Measurements from ENCODE around the gene C1orf146.

C1orf146 gene

DNA sequence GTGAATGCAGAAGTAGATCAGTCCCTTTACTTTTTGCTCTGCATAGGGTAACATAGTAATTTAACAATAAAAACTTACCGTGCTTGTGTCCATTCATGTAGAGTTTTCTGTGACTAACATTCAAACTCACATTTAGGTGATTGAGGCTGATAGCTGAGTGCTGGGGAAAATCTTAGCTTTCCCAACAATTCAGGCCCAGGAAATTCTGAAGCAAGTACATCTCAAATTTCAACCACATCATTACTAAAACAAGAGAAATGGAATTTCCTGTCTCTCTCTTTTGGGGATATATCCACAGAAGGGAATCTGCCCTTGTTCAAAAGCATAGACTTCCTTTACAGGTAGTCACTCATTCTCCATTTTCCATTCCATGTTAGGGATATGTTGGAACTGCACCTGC, 33.1 kb upstream of the C1orf146 start:
- Histone ChIP-seq H4K20me1 (ENCODE audit: insufficient read depth, low read length, poor library complexity, severe bottlenecking) (no peaks in the 10 kb centered on the region), H3K4me1 (ENCODE audit: insufficient read depth, low read length, poor library complexity, severe bottlenecking) (peaks cover 5% of the 10 kb centered on the region), H3K9me3 (ENCODE audit: insufficient read depth, low read depth, low read length) (no peaks in the 10 kb centered on the region), H3K4me2 (ENCODE audit: low read depth, low read length, poor library complexity, severe bottlenecking) (no peak overlapping the region), H3K27me3 (ENCODE audit: insufficient read depth, low read length, poor library complexity, severe bottlenecking) (no peaks in the 10 kb centered on the region), H3K36me3 (ENCODE audit: insufficient read depth, low read length) (no peaks in the 10 kb centered on the region), H2AFZ (ENCODE audit: low read length) (no peak overlapping the region), H3K9ac (ENCODE audit: low read depth, low read length, poor library complexity, severe bottlenecking) (no peak overlapping the region), H3K79me2 (ENCODE audit: insufficient read depth, low read length) (no peaks in the 10 kb centered on the region), H3F3A (ENCODE audit: low read depth) (no peaks in the 10 kb centered on the region), H3K9me2 (replicated peaks; ENCODE audit: low read depth, low read length) (no peaks in the 10 kb centered on the region), H3K4me3 (ENCODE audit: low read length, poor library complexity, severe bottlenecking) (no peak overlapping the region)
- no peak for TF ChIP-seq EZH2phosphoT487 (IDR thresholded peaks at IDR 0.05; ENCODE audit: borderline replicate concordance)
- TF ChIP-seq, protein P1, sequence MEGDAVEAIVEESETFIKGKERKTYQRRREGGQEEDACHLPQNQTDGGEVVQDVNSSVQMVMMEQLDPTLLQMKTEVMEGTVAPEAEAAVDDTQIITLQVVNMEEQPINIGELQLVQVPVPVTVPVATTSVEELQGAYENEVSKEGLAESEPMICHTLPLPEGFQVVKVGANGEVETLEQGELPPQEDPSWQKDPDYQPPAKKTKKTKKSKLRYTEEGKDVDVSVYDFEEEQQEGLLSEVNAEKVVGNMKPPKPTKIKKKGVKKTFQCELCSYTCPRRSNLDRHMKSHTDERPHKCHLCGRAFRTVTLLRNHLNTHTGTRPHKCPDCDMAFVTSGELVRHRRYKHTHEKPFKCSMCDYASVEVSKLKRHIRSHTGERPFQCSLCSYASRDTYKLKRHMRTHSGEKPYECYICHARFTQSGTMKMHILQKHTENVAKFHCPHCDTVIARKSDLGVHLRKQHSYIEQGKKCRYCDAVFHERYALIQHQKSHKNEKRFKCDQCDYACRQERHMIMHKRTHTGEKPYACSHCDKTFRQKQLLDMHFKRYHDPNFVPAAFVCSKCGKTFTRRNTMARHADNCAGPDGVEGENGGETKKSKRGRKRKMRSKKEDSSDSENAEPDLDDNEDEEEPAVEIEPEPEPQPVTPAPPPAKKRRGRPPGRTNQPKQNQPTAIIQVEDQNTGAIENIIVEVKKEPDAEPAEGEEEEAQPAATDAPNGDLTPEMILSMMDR (conservative IDR thresholded peaks at IDR 0.05; ENCODE audit: low read length): no peak

GRCh38 chr1:92186081-92186480, 31.6 kb upstream of the C1orf146 start:
- no peaks in the 10 kb centered on the region for H3K27me3 ChIP-seq (ENCODE audit: insufficient read depth, low read length, poor library complexity, severe bottlenecking)
- peaks cover 5% of the 10 kb centered on the region for H3K4me1 ChIP-seq (ENCODE audit: insufficient read depth, low read length, poor library complexity, severe bottlenecking)
- H3K9ac ChIP-seq (ENCODE audit: low read depth, low read length, poor library complexity, severe bottlenecking): no peak overlapping the region
- H3K4me3 ChIP-seq (ENCODE audit: low read length, poor library complexity, severe bottlenecking): no peak overlapping the region
- H3F3A ChIP-seq (ENCODE audit: low read depth): no peaks in the 10 kb centered on the region
- no peak overlapping the region for H3K4me2 ChIP-seq (ENCODE audit: low read depth, low read length, poor library complexity, severe bottlenecking)
- no peaks in the 10 kb centered on the region for H4K20me1 ChIP-seq (ENCODE audit: insufficient read depth, low read length, poor library complexity, severe bottlenecking)
- TF ChIP-seq EZH2phosphoT487 (IDR thresholded peaks at IDR 0.05; ENCODE audit: borderline replicate concordance): no peak
- TF ChIP-seq, protein P1 (conservative IDR thresholded peaks at IDR 0.05; ENCODE audit: low read length): no peak
- H3K36me3 ChIP-seq (ENCODE audit: insufficient read depth, low read length): no peaks in the 10 kb centered on the region
- H3K9me2 ChIP-seq (replicated peaks; ENCODE audit: low read depth, low read length): no peaks in the 10 kb centered on the region
- no peak overlapping the region for H2AFZ ChIP-seq (ENCODE audit: low read length)
- no peaks in the 10 kb centered on the region for H3K9me3 ChIP-seq (ENCODE audit: insufficient read depth, low read depth, low read length)
- H3K79me2 ChIP-seq (ENCODE audit: insufficient read depth, low read length): no peaks in the 10 kb centered on the region

DNA sequence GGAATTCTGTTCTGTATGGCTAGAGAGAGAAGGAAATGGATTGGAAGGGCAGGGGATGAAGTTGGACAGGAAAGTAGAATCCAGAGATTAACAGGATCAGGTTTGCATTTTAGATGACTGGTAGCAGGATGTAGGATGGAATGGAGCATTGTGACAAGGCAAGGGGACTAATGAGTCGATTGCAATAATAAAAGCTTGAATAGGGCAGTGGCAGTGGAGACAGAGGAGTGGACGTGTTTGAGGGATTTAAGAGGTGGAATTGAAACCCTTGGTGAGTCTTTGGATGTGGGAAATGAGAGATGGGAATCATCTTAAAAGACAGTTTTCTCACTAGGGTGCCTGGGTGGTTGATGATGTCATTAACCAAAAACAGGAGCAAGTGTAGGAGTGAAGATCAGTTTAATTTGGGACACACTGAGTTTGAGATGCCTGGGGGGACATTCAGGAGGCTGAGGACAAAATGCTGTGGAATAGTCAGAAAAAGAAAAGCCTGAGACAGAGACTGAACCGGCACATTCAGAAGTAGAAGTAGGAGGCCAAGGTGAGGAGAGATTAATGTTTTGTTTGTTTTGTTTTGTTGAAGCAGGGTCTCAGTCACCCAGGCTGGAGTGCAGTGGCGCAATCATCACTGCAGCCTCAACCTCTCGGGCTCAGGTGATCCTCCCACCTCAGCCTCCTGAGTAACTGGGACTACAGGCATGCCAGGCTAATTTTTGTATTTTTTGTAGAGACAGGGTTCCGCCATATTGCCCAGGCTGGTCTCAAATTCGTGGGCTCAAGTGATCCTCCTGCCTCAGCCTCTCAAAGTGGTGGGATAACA, 29.1 kb upstream of the C1orf146 start:
- TF ChIP-seq, protein P1 (conservative IDR thresholded peaks at IDR 0.05; ENCODE audit: low read length): no peak
- no peak for TF ChIP-seq EZH2phosphoT487 (IDR thresholded peaks at IDR 0.05; ENCODE audit: borderline replicate concordance)
- Histone ChIP-seq H3K36me3 (ENCODE audit: insufficient read depth, low read length) (no peaks in the 10 kb centered on the region), H3K4me3 (ENCODE audit: low read length, poor library complexity, severe bottlenecking) (no peak overlapping the region)

More for the DNA sequence above, 29.1 kb upstream of the C1orf146 start:
- H3K4me2 ChIP-seq (ENCODE audit: low read depth, low read length, poor library complexity, severe bottlenecking): no peak overlapping the region
- no peaks in the 10 kb centered on the region for H3K9me3 ChIP-seq (ENCODE audit: insufficient read depth, low read depth, low read length)
- no peaks in the 10 kb centered on the region for H3F3A ChIP-seq (ENCODE audit: low read depth)
- no peaks in the 10 kb centered on the region for H3K9me2 ChIP-seq (replicated peaks; ENCODE audit: low read depth, low read length)
- peaks cover 5% of the 10 kb centered on the region for H3K4me1 ChIP-seq (ENCODE audit: insufficient read depth, low read length, poor library complexity, severe bottlenecking)
- H3K79me2 ChIP-seq (ENCODE audit: insufficient read depth, low read length): no peaks in the 10 kb centered on the region
- H3K27me3 ChIP-seq (ENCODE audit: insufficient read depth, low read length, poor library complexity, severe bottlenecking): no peaks in the 10 kb centered on the region
- no peak overlapping the region for H3K9ac ChIP-seq (ENCODE audit: low read depth, low read length, poor library complexity, severe bottlenecking)
- no peak overlapping the region for H2AFZ ChIP-seq (ENCODE audit: low read length)
- H4K20me1 ChIP-seq (ENCODE audit: insufficient read depth, low read length, poor library complexity, severe bottlenecking): no peaks in the 10 kb centered on the region
